ENCODE measurements around the gene ACTL8.

ACTL8 gene

GRCh38 chr1:17770983-17771382, 15.8 kb downstream of the ACTL8 start:
- Mint-ChIP-seq H3K4me3 (no peak overlapping the region), H3K27me3 (ENCODE audit: low read depth) (no peaks in the 10 kb centered on the region), H3K9me3 (no peaks in the 10 kb centered on the region), H3K36me3 (ENCODE audit: low read depth) (no peaks in the 10 kb centered on the region), H3K27ac (no peak overlapping the region), H3K4me1 (ENCODE audit: low read depth) (no peaks in the 10 kb centered on the region)

DNA sequence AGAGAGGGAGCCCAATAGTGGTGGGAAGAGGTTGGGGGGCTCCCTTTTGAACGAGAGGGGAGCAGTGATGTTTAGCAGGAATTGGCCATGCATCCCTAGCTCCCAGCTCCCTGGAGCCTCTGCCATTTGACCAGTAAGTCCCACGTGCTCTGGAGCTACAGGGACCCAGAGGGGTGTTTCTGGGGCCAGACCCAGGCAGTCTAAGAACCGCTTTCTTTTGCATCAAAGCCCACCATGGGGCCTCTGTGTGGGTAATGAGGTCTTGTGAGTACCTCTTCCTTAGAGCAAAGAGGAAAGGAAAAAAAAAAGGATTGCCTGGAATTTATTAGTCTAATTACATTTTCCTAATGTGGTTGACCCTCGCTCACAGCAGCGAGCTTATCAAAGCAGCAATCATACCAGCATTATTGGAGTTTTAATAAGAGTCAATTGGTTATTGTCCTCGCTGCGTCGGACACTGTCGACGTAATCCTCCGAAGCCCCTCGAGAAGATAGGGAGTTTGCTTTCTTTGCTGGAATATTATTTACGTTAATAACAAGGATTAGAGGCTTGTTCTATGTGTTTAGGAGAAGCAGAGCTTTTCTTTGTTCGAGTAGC, 17.6 kb downstream of the ACTL8 start:
- H3K27me3 Mint-ChIP-seq (ENCODE audit: low read depth), result no peaks in the 10 kb centered on the region
- H3K9me3 Mint-ChIP-seq, result no peaks in the 10 kb centered on the region

GRCh38 chr1:17773591-17774326, 18.6 kb downstream of the ACTL8 start:
- no peaks in the 10 kb centered on the region for H3K4me1 Mint-ChIP-seq (ENCODE audit: low read depth)
- H3K36me3 Mint-ChIP-seq (ENCODE audit: low read depth), result no peaks in the 10 kb centered on the region
- no peak overlapping the region for H3K4me3 Mint-ChIP-seq
- H3K9me3 Mint-ChIP-seq, result no peaks in the 10 kb centered on the region
- H3K27me3 Mint-ChIP-seq (ENCODE audit: low read depth), result no peaks in the 10 kb centered on the region
- H3K27ac Mint-ChIP-seq, result no peak overlapping the region

More for the DNA sequence above, 17.6 kb downstream of the ACTL8 start:
- Mint-ChIP-seq H3K27ac (no peak overlapping the region), H3K36me3 (ENCODE audit: low read depth) (no peaks in the 10 kb centered on the region), H3K4me1 (ENCODE audit: low read depth) (no peaks in the 10 kb centered on the region), H3K4me3 (no peak overlapping the region)

DNA sequence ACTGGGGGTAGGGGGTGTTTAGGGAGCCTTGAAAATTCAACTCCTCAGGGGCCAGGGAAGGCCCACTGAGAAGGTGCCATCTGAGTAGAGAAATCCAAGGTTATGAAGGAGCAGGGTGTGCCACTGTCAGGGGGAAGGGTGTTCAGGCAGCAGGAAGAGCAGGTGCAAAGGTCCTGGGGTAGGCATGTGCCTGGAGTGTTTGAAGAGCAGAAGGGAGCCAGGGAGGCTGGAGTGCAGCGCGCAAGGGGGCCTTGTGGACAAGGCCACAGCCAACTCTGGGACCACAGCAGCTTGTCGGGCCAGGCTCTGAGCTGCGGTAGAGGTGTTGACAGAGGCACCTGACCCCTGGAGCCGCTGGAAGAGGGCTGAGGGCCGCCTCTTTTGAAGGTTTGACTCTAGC, 19.3 kb downstream of the ACTL8 start:
- Mint-ChIP-seq H3K27me3 (ENCODE audit: low read depth) (no peaks in the 10 kb centered on the region), H3K9me3 (no peaks in the 10 kb centered on the region), H3K4me3 (no peak overlapping the region), H3K36me3 (ENCODE audit: low read depth) (no peaks in the 10 kb centered on the region), H3K4me1 (ENCODE audit: low read depth) (no peaks in the 10 kb centered on the region), H3K27ac (no peak overlapping the region)

DNA sequence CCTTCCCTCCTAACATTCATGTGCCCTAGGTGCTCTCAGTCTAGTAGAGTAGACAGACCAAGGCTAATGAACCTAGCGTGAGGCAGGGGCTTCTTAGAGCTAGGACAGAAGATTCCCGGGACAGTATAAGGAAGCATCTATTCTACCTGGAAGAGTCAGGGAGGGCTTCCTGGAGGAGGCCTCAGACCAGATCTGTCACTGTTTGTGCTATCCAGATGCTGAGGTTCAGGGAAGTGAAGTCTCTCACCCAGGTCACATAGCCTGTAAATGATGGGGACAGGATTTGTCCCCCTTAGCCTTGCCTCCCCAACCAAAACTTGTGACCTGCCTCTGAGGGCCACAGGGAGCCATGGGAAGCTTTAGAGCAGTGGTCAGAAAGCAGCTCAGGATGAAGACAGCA, 20.7 kb downstream of the ACTL8 start:
- Mint-ChIP-seq H3K4me3 (no peak overlapping the region), H3K27me3 (ENCODE audit: low read depth) (no peaks in the 10 kb centered on the region), H3K27ac (no peak overlapping the region), H3K36me3 (ENCODE audit: low read depth) (no peaks in the 10 kb centered on the region), H3K9me3 (no peaks in the 10 kb centered on the region), H3K4me1 (ENCODE audit: low read depth) (no peaks in the 10 kb centered on the region)

- Mint-ChIP-seq H3K4me1 (ENCODE audit: low read depth) (no peaks in the 10 kb centered on the region), H3K27me3 (ENCODE audit: low read depth) (no peaks in the 10 kb centered on the region), H3K9me3 (no peaks in the 10 kb centered on the region), H3K4me3 (no peak overlapping the region), H3K36me3 (ENCODE audit: low read depth) (no peaks in the 10 kb centered on the region), H3K27ac (no peak overlapping the region)
Measured at GRCh38 chr1:17776426-17776825, 21.3 kb downstream of the ACTL8 start.

GRCh38 chr1:17777330-17777729, 22.2 kb downstream of the ACTL8 start:
- Mint-ChIP-seq H3K27me3 (ENCODE audit: low read depth) (no peaks in the 10 kb centered on the region), H3K27ac (no peak overlapping the region), H3K9me3 (no peaks in the 10 kb centered on the region), H3K36me3 (ENCODE audit: low read depth) (no peaks in the 10 kb centered on the region), H3K4me3 (no peak overlapping the region), H3K4me1 (ENCODE audit: low read depth) (no peaks in the 10 kb centered on the region)

- Mint-ChIP-seq H3K4me1 (ENCODE audit: low read depth) (no peaks in the 10 kb centered on the region), H3K9me3 (no peaks in the 10 kb centered on the region), H3K36me3 (ENCODE audit: low read depth) (no peaks in the 10 kb centered on the region), H3K27ac (no peak overlapping the region), H3K27me3 (ENCODE audit: low read depth) (no peaks in the 10 kb centered on the region), H3K4me3 (no peak overlapping the region)
Measured at GRCh38 chr1:17777818-17778217, 22.7 kb downstream of the ACTL8 start.

- Mint-ChIP-seq H3K36me3 (ENCODE audit: low read depth) (no peaks in the 10 kb centered on the region), H3K27ac (no peak overlapping the region), H3K9me3 (no peaks in the 10 kb centered on the region), H3K27me3 (ENCODE audit: low read depth) (no peaks in the 10 kb centered on the region), H3K4me1 (ENCODE audit: low read depth) (no peaks in the 10 kb centered on the region), H3K4me3 (no peak overlapping the region)
Measured at GRCh38 chr1:17780916-17781315, 25.8 kb downstream of the ACTL8 start.

DNA sequence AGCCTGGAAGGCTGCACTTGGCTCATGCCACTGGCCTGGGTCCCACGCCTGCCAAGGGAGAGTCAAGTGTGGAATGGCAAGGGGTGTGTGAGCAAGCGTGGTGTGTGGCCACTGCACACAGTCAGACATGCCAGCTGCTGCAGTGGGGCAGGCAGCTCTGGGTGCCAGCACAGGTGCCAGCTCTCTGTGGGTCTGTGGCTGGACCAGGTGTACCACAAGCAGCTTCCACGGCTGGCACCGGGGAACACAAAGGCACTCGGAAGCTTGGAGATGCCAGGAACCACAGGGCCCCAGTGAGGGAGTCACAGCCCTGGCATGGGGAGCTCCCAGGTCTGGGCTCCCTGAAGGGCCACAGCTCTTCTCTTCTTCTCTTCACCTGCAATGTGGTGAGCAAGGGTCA, 34.8 kb downstream of the ACTL8 start:
- H3K9me3 Mint-ChIP-seq, result no peaks in the 10 kb centered on the region
- H3K4me1 Mint-ChIP-seq (ENCODE audit: low read depth), result no peaks in the 10 kb centered on the region
- H3K27me3 Mint-ChIP-seq (ENCODE audit: low read depth), result no peaks in the 10 kb centered on the region
- no peak overlapping the region for H3K4me3 Mint-ChIP-seq
- no peaks in the 10 kb centered on the region for H3K36me3 Mint-ChIP-seq (ENCODE audit: low read depth)
- H3K27ac Mint-ChIP-seq, result no peak overlapping the region

GRCh38 chr1:17790383-17791054, 35.4 kb downstream of the ACTL8 start:
- Mint-ChIP-seq H3K4me1 (ENCODE audit: low read depth) (no peaks in the 10 kb centered on the region), H3K27ac (no peak overlapping the region), H3K27me3 (ENCODE audit: low read depth) (no peaks in the 10 kb centered on the region), H3K9me3 (no peaks in the 10 kb centered on the region), H3K4me3 (no peak overlapping the region), H3K36me3 (ENCODE audit: low read depth) (no peaks in the 10 kb centered on the region)

DNA sequence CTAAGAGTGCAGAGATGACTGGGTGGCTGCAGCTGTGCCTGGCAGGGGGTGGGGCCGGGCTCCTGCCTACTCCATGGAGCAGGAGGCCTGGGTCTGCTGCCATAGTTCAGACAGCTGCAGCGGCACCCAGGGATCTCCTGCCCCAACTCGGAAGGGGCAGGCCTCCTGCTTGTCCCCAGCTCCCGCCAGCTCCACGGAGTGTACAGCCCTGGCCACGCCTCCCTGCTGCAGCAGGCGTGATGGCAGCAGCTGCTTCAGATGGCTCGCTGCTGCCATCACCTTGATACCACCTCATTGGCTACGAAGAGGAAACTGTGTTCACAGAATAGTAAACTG, 35.9 kb downstream of the ACTL8 start:
- H3K36me3 Mint-ChIP-seq (ENCODE audit: low read depth), result no peaks in the 10 kb centered on the region
- no peaks in the 10 kb centered on the region for H3K27me3 Mint-ChIP-seq (ENCODE audit: low read depth)
- no peak overlapping the region for H3K4me3 Mint-ChIP-seq
- H3K9me3 Mint-ChIP-seq, result no peaks in the 10 kb centered on the region
- H3K4me1 Mint-ChIP-seq (ENCODE audit: low read depth), result no peaks in the 10 kb centered on the region
- H3K27ac Mint-ChIP-seq, result no peak overlapping the region

- no peak overlapping the region for H3K4me3 Mint-ChIP-seq
- no peaks in the 10 kb centered on the region for H3K4me1 Mint-ChIP-seq (ENCODE audit: low read depth)
- no peak overlapping the region for H3K27ac Mint-ChIP-seq
- no peaks in the 10 kb centered on the region for H3K36me3 Mint-ChIP-seq (ENCODE audit: low read depth)
- H3K27me3 Mint-ChIP-seq (ENCODE audit: low read depth), result no peaks in the 10 kb centered on the region
- no peaks in the 10 kb centered on the region for H3K9me3 Mint-ChIP-seq
Measured at GRCh38 chr1:17791480-17791879, 36.3 kb downstream of the ACTL8 start.

- no peaks in the 10 kb centered on the region for H3K36me3 Mint-ChIP-seq (ENCODE audit: low read depth)
- H3K4me3 Mint-ChIP-seq, result no peak overlapping the region
- no peak overlapping the region for H3K27ac Mint-ChIP-seq
- no peaks in the 10 kb centered on the region for H3K9me3 Mint-ChIP-seq
- no peaks in the 10 kb centered on the region for H3K27me3 Mint-ChIP-seq (ENCODE audit: low read depth)
- H3K4me1 Mint-ChIP-seq (ENCODE audit: low read depth), result peaks cover under 1% of the 10 kb centered on the region
Measured at GRCh38 chr1:17792421-17792820, 37.3 kb downstream of the ACTL8 start.

GRCh38 chr1:17795081-17795809, 40.1 kb downstream of the ACTL8 start:
- Mint-ChIP-seq H3K36me3 (ENCODE audit: low read depth) (no peaks in the 10 kb centered on the region), H3K27ac (no peak overlapping the region), H3K27me3 (ENCODE audit: low read depth) (no peaks in the 10 kb centered on the region), H3K4me1 (ENCODE audit: low read depth) (peaks cover 3% of the 10 kb centered on the region), H3K9me3 (no peaks in the 10 kb centered on the region), H3K4me3 (no peak overlapping the region)
